Fibroblast of villous mesenchyme (primary cell): ENCODE results near the gene RIOX2. TPM values are rescaled to one million over a fixed set of nuclear protein-coding genes. Genes with fewer than 3 reads are reported as not detected.

Experiments used
- DNase-seq: peaks from one replicate; pipeline ENCODE4 v3.0.0-alpha.2; 2010; ENCODE audit warnings: low read depth
- H3K4me3 ChIP-seq: 2 replicates; pipeline ENCODE4 v1.5.1; 2011; ENCODE audit warnings: low read depth, mild to moderate bottlenecking, low read length
- total RNA-seq: library from RNA; depleted of rRNA; stranded (reverse); fragments of >200 nt; gene quantifications from 2 replicates; pipeline ENCODE4 v1.2.3, GENCODE V29; 2012
- TF ChIP-seq, protein P1 (sequence below): IDR thresholded peaks from 2 replicates; pipeline ENCODE4 v1.5.1; 2012; ENCODE audit warnings: low read depth, mild to moderate bottlenecking, low read length; ENCODE audit not compliant: insufficient read depth

Gene RIOX2
- total RNA-seq, 1 donor, result 34.1 TPM

DNA sequence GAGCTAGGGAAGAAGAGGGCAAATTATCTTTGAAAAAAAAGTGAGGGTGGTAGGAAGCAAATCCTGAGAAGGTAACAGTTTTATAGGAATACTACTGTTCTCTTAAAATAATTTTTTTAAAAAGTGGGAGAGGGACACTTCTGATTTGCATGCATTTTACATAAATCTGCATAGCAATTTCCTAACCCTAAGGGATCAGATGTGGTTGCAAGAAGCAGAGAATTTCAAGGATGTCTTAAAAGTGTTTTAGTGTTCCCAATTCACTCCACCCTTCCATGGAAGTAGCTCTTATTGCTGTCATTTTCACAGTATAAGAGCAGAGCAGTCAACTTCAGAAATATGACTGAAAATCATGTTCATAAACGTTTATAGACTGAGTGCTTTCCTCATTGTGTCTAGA is 27.8 kb upstream of the RIOX2 start:
- DNase-seq, result no peak
- no peak overlapping the region for H3K4me3 ChIP-seq
- TF ChIP-seq, protein P1, sequence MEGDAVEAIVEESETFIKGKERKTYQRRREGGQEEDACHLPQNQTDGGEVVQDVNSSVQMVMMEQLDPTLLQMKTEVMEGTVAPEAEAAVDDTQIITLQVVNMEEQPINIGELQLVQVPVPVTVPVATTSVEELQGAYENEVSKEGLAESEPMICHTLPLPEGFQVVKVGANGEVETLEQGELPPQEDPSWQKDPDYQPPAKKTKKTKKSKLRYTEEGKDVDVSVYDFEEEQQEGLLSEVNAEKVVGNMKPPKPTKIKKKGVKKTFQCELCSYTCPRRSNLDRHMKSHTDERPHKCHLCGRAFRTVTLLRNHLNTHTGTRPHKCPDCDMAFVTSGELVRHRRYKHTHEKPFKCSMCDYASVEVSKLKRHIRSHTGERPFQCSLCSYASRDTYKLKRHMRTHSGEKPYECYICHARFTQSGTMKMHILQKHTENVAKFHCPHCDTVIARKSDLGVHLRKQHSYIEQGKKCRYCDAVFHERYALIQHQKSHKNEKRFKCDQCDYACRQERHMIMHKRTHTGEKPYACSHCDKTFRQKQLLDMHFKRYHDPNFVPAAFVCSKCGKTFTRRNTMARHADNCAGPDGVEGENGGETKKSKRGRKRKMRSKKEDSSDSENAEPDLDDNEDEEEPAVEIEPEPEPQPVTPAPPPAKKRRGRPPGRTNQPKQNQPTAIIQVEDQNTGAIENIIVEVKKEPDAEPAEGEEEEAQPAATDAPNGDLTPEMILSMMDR, result no peak

DNA sequence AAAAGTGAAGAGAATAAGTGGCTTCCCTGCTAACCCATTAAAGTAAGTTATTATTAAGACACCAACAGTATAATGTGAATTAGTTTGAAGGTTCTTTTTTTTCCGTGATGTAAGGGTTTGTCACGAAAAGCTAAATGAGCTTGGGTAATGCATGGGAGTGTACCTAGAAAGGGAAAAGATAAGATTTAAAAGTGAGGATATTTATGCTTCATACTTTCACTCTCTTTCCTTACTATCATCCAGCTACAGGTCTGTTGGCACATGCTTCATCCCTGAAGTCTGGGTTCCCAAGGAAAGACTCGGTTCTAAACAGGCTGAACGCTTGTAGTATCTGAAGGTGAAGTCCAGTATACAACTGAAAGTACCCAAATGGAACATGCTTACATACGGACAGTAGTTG is 26.9 kb upstream of the RIOX2 start:
- no peak for DNase-seq
- TF ChIP-seq, protein P1, result no peak
- H3K4me3 ChIP-seq, result no peak overlapping the region

DNA sequence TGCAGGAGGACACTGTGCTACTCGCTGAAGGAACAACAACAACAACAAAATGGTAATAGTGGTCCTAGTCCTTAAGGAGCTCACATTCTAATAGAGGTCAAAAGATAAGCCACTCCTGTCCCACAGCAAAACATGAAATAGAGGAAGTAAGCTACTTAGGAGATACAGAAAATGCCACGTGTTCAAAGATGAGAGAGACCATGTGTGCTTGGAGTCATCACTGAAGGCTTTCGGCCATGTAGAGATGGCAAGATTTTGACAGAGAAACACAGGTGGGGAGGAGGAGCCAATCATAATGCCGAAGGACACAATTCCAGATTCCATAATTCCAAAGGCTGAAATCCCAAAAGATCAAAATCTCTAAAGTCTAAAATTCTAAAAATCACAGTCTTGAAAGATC is 24.8 kb upstream of the RIOX2 start:
- TF ChIP-seq, protein P1, result no peak
- H3K4me3 ChIP-seq, result no peak overlapping the region
- no peak for DNase-seq

DNA sequence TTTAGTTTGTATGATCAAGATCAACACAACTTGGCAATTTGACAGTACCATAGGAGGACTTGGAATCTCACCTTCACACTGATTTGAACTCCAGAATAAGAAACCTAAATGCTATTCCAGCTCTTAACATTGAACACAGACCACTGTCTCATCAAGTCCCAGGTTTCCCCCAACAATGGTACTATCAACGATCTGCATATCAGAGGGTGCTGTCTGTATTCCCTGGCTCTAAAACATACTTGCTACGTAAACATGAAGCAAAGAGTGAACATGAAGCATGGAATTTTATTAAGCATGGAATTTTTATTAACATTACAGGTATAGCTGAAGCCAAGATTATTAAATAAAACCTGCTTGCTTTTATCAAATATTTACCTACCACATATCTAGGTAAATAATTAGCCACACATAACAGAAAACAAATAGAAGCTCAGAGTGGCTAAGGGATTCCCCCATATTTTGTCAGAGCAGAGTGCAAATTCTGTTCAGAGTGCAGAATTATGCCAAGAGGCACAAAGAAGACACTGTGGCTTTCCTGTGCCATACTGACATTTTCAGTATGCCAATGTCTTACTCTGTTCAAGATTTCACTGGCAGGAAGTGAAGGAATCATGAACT is 22.2 kb upstream of the RIOX2 start:
- no peak overlapping the region for H3K4me3 ChIP-seq
- TF ChIP-seq, protein P1, result no peak
- DNase-seq, result no peak

DNA sequence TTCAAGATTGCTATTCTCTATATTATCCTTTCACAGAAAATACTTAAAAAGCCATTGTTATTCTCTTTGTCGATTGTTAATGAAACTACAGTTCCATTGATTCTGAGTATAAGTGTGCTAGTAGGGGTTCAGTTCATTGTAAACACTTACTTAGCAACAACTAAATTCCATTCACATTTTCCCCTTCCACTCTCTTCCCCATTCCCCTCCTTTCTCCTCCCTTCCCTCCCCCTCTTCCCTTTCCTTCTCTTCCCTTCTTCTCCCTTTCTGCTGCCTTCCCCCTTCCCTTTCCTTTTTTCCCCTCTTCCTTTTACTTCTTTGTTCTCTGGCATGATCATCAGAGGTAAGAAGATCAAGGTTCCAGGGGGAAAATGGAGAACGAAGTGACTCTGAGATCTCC is 21.3 kb upstream of the RIOX2 start:
- TF ChIP-seq, protein P1, result no peak
- DNase-seq, result no peak
- H3K4me3 ChIP-seq, result no peak overlapping the region

DNA sequence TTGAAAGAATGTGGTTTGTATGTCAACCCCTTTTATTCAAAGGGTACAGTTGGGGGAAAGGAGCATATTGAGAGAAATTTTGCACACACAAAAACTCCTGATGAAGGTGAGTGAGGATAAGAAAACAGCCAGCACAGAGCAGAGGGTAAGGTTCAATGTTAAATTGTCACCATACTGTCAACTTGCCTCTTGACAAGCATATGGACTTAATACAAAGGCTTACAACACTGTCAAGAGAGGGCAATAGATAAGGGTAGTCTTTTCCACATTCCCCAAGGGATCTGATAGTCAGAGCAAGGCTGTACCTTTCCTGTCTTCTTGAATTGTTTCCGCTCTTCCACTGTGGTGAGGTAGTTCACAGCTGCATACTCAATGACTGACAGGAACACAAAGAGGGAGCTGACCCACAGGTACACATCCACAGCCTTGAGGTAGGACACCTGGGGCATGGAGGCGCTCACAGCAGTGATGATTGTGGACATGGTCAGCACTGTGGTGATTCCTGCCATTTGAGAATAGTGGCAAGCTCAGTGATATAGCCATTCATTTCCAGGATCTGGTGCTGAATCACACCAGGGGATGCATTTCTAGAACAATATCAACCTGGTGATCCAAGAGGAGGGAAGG is 20.4 kb upstream of the RIOX2 start:
- H3K4me3 ChIP-seq, result no peak overlapping the region
- TF ChIP-seq, protein P1, result no peak
- no peak for DNase-seq

DNA sequence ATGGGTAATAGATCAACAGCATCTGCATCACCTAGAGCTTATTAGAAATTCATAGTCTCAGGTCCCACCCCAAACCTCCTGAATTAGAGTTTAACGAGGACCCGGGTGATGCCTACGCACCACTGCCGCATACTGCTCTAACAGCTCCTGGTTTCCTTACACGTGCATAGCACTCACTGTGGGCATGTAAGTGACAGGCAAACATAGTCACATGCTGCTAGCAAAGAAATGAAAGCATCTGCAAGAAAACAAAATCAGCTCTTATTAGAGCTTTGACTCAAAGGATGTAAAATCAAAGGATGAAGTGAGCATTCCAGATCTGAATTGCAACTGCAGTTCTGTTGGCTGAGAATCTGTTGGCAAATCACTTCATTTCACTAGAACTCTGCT is 19.1 kb upstream of the RIOX2 start:
- no peak for DNase-seq
- TF ChIP-seq, protein P1, result no peak
- H3K4me3 ChIP-seq, result no peak overlapping the region
